HepG2 (cell line): Measurements from ENCODE around the gene METAP1D. TPM values are rescaled to one million over a fixed set of nuclear protein-coding genes. Genes with fewer than 3 reads are reported as not detected.
A peak's percentile ranks its signal among the peaks of the same experiment; 100 is the strongest.

Experiments used
- GATAD2A ChIP-seq: IDR thresholded peaks from 2 replicates; pipeline ENCODE4 v1.6.1; 2016
- GPBP1L1 ChIP-seq: sonication (generic); formaldehyde crosslinking; IDR thresholded peaks from 2 replicates; pipeline ENCODE4 v1.5.0; 2020; ENCODE audit warnings: mild to moderate bottlenecking, missing genetic modification reagents
- GRHL1 ChIP-seq: sonication (generic); formaldehyde crosslinking; conservative IDR thresholded peaks from 2 replicates; pipeline ENCODE4 v1.8.0; 2022; ENCODE audit warnings: missing genetic modification reagents
- HNF1A ChIP-seq, 2 experiments: sonication (generic) in 1 of 2; formaldehyde crosslinking in 1 of 2; IDR thresholded peaks; 2 replicates each; pipeline versions ENCODE4 v1.4.0 to v1.6.1; 2016 to 2020; ENCODE audit warnings: borderline replicate concordance in 1 of 2, low read depth in 1 of 2, mild to moderate bottlenecking in 1 of 2, missing genetic modification reagents in 1 of 2
- HNRNPLL ChIP-seq: fragments of 200-400 bp; formaldehyde crosslinking; IDR thresholded peaks from 2 replicates; pipeline ENCODE4 v1.6.1; 2017; ENCODE audit warnings: mild to moderate bottlenecking, low read depth, low read length; ENCODE audit not compliant: poor library complexity, severe bottlenecking
- KMT2A ChIP-seq: sonication (generic); formaldehyde crosslinking; IDR thresholded peaks from 2 replicates; pipeline ENCODE4 v1.4.0; 2020; ENCODE audit warnings: missing genetic modification reagents
- NCOR1 ChIP-seq: fragments of 200-600 bp; sonication (generic); IDR thresholded peaks from 2 replicates; pipeline ENCODE4 v1.7.0; 2017; ENCODE audit warnings: antibody characterized with exemption, low read length, borderline replicate concordance
- ONECUT2 ChIP-seq: sonication (generic); formaldehyde crosslinking; IDR thresholded peaks from 2 replicates; pipeline ENCODE4 v1.4.0; 2020; ENCODE audit warnings: missing genetic modification reagents
- PRDM15 ChIP-seq: sonication (generic); formaldehyde crosslinking; IDR thresholded peaks from 2 replicates; pipeline ENCODE4 v1.4.0; 2020; ENCODE audit warnings: missing genetic modification reagents
- RNF219 ChIP-seq: sonication (generic); formaldehyde crosslinking; IDR thresholded peaks from 2 replicates; pipeline ENCODE4 v1.5.0; 2020; ENCODE audit warnings: mild to moderate bottlenecking, missing genetic modification reagents
- XRCC5 ChIP-seq: fragments of 200-400 bp; formaldehyde crosslinking; optimal IDR thresholded peaks from 2 replicates; pipeline ENCODE3; 2017; ENCODE audit warnings: mild to moderate bottlenecking, low read length
- ZNF292 ChIP-seq: sonication (generic); formaldehyde crosslinking; IDR thresholded peaks from 2 replicates; pipeline ENCODE4 v1.8.1; 2022; ENCODE audit warnings: mild to moderate bottlenecking, low read depth, missing genetic modification reagents, borderline replicate concordance
- ZNF792 ChIP-seq: IDR thresholded peaks from 2 replicates; pipeline ENCODE4 v1.6.1; 2016
- polyA plus RNA-seq, 8 experiments: library from polyadenylated mRNA; depleted of rRNA in 3 of 8; stranded (reverse) in 7 of 8; unstranded in 1 of 8; fragments of >200 nt; fragmentation: Illumina TruSeq in 4 of 8; extraction: Trizol in 4 of 8; gene quantifications; 2 replicates each; pipeline versions ENCODE4 v1.2.1 to v1.2.3, GENCODE V29; 2011 to 2016; ENCODE audit warnings: low read depth in 4 of 8, missing spikeins in 1 of 8, mixed read lengths in 1 of 8; ENCODE audit not compliant: insufficient read depth in 1 of 8
- total RNA-seq, 5 experiments: library from RNA; depleted of rRNA; stranded (reverse); fragments of >200 nt; fragmentation: Illumina TruSeq; extraction: Trizol; gene quantifications; 2 replicates each; pipeline ENCODE4 v1.2.3, GENCODE V29; 2016; ENCODE audit warnings: low read depth in 1 of 5

METAP1D gene
- total and polyA plus RNA-seq, 2 of the 13 experiments (the other 11 are each of a cell fraction or from before 2014, with no cell fraction given) = 14.7 to 21.6 TPM

GRCh38 chr2:172086241-172087206, 86.8 kb downstream of the METAP1D start (continued):
- TF ChIP-seq HNF1A (IDR thresholded peaks at IDR 0.05; ENCODE audit: low read depth) (no peak), HNF1A (CRISPR knock-in tag; IDR thresholded peaks at IDR 0.05; ENCODE audit: borderline replicate concordance) (no peak), KMT2A (peak; percentile 71; the same call in 1 of the 2 replicates), XRCC5 (peak; percentile 65), GPBP1L1 (CRISPR knock-in tag) (no peak), ZNF292 (CRISPR knock-in tag) (no peak), GRHL1 (CRISPR knock-in tag) (no peak), PRDM15 (CRISPR knock-in tag) (peak; percentile 42; the same call in 1 of the 2 replicates), GATAD2A (CRISPR knock-in tag) (no peak), ZNF792 (CRISPR knock-in tag) (no peak), HNRNPLL (peak; percentile 62), ONECUT2 (CRISPR knock-in tag) (no peak), RNF219 (no peak), NCOR1 (no peak)
